WERI-Rb-1 (cell line): Measurements from ENCODE around the gene PPM1L.

Experiments used
- DNase-seq: peaks from one replicate; pipeline ENCODE4 v3.0.0-alpha.2; 2020
- H3K27ac ChIP-seq: fragments of 250-450 bp; sonication (Bioruptor Pico); 2 replicates; pipeline ENCODE4 v1.5.1; 2020; ENCODE audit warnings: mild to moderate bottlenecking, moderate library complexity
- H3K27me3 ChIP-seq: fragments of 250-450 bp; sonication (Bioruptor Pico); 2 replicates; pipeline ENCODE4 v1.5.1; 2021; ENCODE audit warnings: mild to moderate bottlenecking, low read depth, moderate library complexity; ENCODE audit not compliant: insufficient read depth, severe bottlenecking
- H3K36me3 ChIP-seq: fragments of 250-450 bp; sonication (Bioruptor Pico); 2 replicates; pipeline ENCODE4 v1.5.1; 2020; ENCODE audit warnings: mild to moderate bottlenecking, moderate library complexity
- H3K4me3 ChIP-seq: 2 replicates; pipeline ENCODE4 v1.5.1; 2011; ENCODE audit warnings: low read depth, mild to moderate bottlenecking, control low read depth, low read length
- H3K9me3 ChIP-seq: fragments of 250-450 bp; sonication (Bioruptor Pico); 2 replicates; pipeline ENCODE4 v1.5.1; 2021; ENCODE audit warnings: mild to moderate bottlenecking, moderate library complexity; ENCODE audit not compliant: severe bottlenecking
- CTCF ChIP-seq: IDR thresholded peaks from 2 replicates; pipeline ENCODE4 v1.5.1; 2011; ENCODE audit warnings: low read depth, mild to moderate bottlenecking, control low read depth, inconsistent platforms, low read length

Gene PPM1L

GRCh38 chr3:161064413-161064812, 308.4 kb downstream of the PPM1L start:
- H3K27ac ChIP-seq: no peak overlapping the region
- H3K27me3 ChIP-seq: no peaks in the 10 kb centered on the region
- H3K36me3 ChIP-seq: no peaks in the 10 kb centered on the region
- no peak for DNase-seq
- H3K4me3 ChIP-seq: no peak overlapping the region
- no peak for TF ChIP-seq CTCF
- no peaks in the 10 kb centered on the region for H3K9me3 ChIP-seq

- Histone ChIP-seq H3K36me3 (no peaks in the 10 kb centered on the region), H3K4me3 (no peak overlapping the region), H3K27me3 (no peaks in the 10 kb centered on the region), H3K9me3 (no peaks in the 10 kb centered on the region), H3K27ac (no peak overlapping the region)
- no peak for DNase-seq
- TF ChIP-seq CTCF: no peak
Measured at GRCh38 chr3:161066930-161067329, 310.9 kb downstream of the PPM1L start.

- H3K27ac ChIP-seq: no peak overlapping the region
- no peak for TF ChIP-seq CTCF
Measured at GRCh38 chr3:161067335-161067734, 311.3 kb downstream of the PPM1L start.

GRCh38 chr3:161069511-161070251, 313.6 kb downstream of the PPM1L start:
- Histone ChIP-seq H3K27ac (no peak overlapping the region), H3K9me3 (no peaks in the 10 kb centered on the region), H3K4me3 (no peak overlapping the region), H3K27me3 (no peaks in the 10 kb centered on the region), H3K36me3 (no peaks in the 10 kb centered on the region)
- DNase-seq: no peak
- TF ChIP-seq CTCF: no peak

More at GRCh38 chr3:161067335-161067734, 311.3 kb downstream of the PPM1L start:
- Histone ChIP-seq H3K4me3 (no peak overlapping the region), H3K27me3 (no peaks in the 10 kb centered on the region), H3K9me3 (no peaks in the 10 kb centered on the region), H3K36me3 (no peaks in the 10 kb centered on the region)
- DNase-seq: no peak

- no peaks in the 10 kb centered on the region for H3K36me3 ChIP-seq
- H3K9me3 ChIP-seq: no peaks in the 10 kb centered on the region
- H3K27me3 ChIP-seq: no peaks in the 10 kb centered on the region
- no peak for TF ChIP-seq CTCF
- H3K4me3 ChIP-seq: no peak overlapping the region
- no peak overlapping the region for H3K27ac ChIP-seq
- DNase-seq: no peak
Measured at GRCh38 chr3:161070252-161070930, 314.4 kb downstream of the PPM1L start.
